Pancreas (tissue), 10 donors: ENCODE results near the gene TUBA4B. TPM values are rescaled to one million over a fixed set of nuclear protein-coding genes. Genes with fewer than 3 reads are reported as not detected.

Source experiments
- ATAC-seq, 4 donors: fragments of 200-7000 bp; cut with Tn5 transposase; one replicate each; pipeline versions ENCODE4 v1.8.0 to v1.9.1; 2020; ENCODE audit warnings: mild to moderate bottlenecking in 4 of 4, moderate library complexity in 4 of 4
- DNase-seq, 6 donors: peaks; one replicate each; pipeline ENCODE4 v3.0.0-alpha.2; 2020
- FAIRE-seq: peaks from 2 replicates; lab custom pipeline; 2012; peaks lifted over from hg19 to GRCh38; lab: Jason Lieb, UNC
- H3K27ac ChIP-seq, 4 donors: fragments of 200-600 bp; sonication (generic); 1 replicate in 3 of 4; 2 replicates in 1 of 4; pipeline versions ENCODE4 v1.5.0 to v1.8.0; 2020
- H3K27me3 ChIP-seq, 4 donors: fragments of 200-600 bp; one replicate each; pipeline ENCODE4 v1.8.0; 2021
- H3K36me3 ChIP-seq, 3 donors: fragments of 200-600 bp; sonication (generic) in 1 of 3; one replicate each; pipeline versions ENCODE4 v1.5.0 to v1.8.0; 2020 to 2021
- H3K4me1 ChIP-seq, 3 donors: fragments of 200-600 bp; one replicate each; pipeline ENCODE4 v1.8.0; 2021
- H3K4me3 ChIP-seq, 4 donors: fragments of 200-600 bp; sonication (generic) in 2 of 4; one replicate each; pipeline versions ENCODE4 v1.5.0 to v1.8.0; 2020 to 2021
- H3K9me3 ChIP-seq, 4 donors: fragments of 200-600 bp; one replicate each; pipeline ENCODE4 v1.8.0; 2021
- CTCF ChIP-seq, 4 donors: fragments of 200-600 bp; sonication (generic) in 3 of 4; IDR thresholded peaks; one replicate each; pipeline versions ENCODE4 v1.5.0 to v1.8.0; 2021; ENCODE audit warnings: antibody characterized with exemption in 4 of 4
- WGBS, 2 donors: extraction: QIAGEN DNeasy Blood & Tissue Kit; methylation state at CpG; one replicate each; pipeline ENCODE4 v1.1.7; 2013; 5-methylcytosine and 5-hydroxymethylcytosine counted together
- intact Hi-C, 3 donors: fragments of 100-400 bp; cut with DNase I; formaldehyde crosslinking; loops; one replicate each; pipeline versions ENCODE4 v1.11.1 to v1.14.2; 2022
- polyA plus RNA-seq, 2 donors: library from polyadenylated mRNA; stranded (reverse); fragments of 200-250 nt; gene quantifications; one replicate each; pipeline ENCODE4 v1.2.3, GENCODE V29; 2013
- total RNA-seq, 6 donors: library from RNA; stranded (reverse); fragmentation: NEBNext Ultra II Directional in 4 of 6; extraction: Animal tissue kit (Norgen Biotek cat#: 25700) in 4 of 6; gene quantifications; one replicate each; pipeline versions ENCODE4 v1.2.1 to v1.2.4, GENCODE V29; 2021 to 2023
- donor health status: healthy with polysubstance abuse.
- donor health status: DM: no; HTN: no; CAD: no; lungs with moderate emphysema.
- donor health status: DM: no; HTN: no; CAD: no.
- donor health status: control.
- donor health status: control.
- donor health status: Bipolar disorder and iron deficiency.
- donor health status: DM: yes; HTN: yes; CAD: no.
- donor health status: DM: no; HTN: no; CAD: no.
- donor health status: DM: no; HTN: no; CAD: no.
- donor health status: DM: yes; HTN: yes; CAD: no.

Gene TUBA4B
- total and polyA plus RNA-seq, 8 donors, result not detected

DNA sequence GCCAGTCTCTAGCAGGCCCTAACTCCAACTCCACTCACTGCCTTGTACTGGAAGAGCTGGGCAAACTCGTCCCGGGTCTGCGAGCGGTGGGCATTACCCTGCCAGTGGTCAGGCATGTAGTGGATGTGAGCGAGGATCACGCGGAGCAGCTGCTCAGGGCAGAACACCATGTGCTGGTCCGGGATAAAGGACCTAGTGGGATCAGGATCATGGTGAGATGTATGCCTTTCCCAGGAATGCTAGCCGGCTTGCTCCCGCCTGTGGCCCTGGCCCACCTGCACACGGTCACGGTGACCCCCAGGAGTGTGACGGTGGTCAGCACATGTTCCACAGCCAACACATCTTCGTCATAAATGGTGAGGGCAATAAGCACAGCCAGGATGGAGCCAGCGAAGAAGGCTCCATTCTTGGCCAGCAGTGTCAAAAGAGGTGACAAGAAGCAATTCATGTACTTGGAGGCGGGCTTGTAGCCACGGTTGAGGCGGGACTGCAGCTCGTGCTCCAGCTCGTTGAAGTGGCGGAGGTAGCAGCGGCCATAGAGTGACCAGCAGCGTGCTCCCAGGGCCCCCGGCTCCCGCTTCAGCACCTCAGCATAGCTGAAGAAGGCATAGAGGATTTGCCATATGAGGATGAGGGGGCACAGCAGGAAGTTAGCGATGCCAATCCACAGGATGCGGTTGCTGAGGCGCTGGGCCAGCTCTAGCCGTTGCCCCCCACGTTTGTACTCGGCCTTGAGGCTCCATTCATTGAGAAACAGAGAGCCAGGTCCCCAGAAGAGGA lies 29.0 kb upstream of the TUBA4B start:
- Histone ChIP-seq H3K4me1 (peaks cover 15 to 18% (median 15%) of the 10 kb centered on the region in 3 donors), H3K36me3 (peaks cover 11 to 58% (median 33%) of the 10 kb centered on the region in 3 donors), H3K9me3 (no peaks in the 10 kb centered on the region), H3K27me3 (no peaks in the 10 kb centered on the region), H3K27ac (no peak overlapping the region), H3K4me3 (no peak overlapping the region)
- 92% methylated on average over 31 of the region's 31 CpGs for WGBS, 2 donors
- no peak for TF ChIP-seq CTCF (IDR thresholded peaks at IDR 0.05)
- DNase-seq, result no peak
- FAIRE-seq, result no peak
- intact Hi-C loops, result no loop called here
- no peak for ATAC-seq

- no peak overlapping the region for H3K4me3 ChIP-seq
- peaks cover 8 to 12% (median 11%) of the 10 kb centered on the region in 3 donors for H3K4me1 ChIP-seq
- DNase-seq (no peak), FAIRE-seq (no peak), ATAC-seq (no peak)
- H3K27me3 ChIP-seq, result no peaks in the 10 kb centered on the region
- no peak for TF ChIP-seq CTCF (IDR thresholded peaks at IDR 0.05)
- H3K36me3 ChIP-seq, result peaks cover 11 to 51% (median 33%) of the 10 kb centered on the region in 3 donors
- intact Hi-C loops, result no loop called here
- no peaks in the 10 kb centered on the region for H3K9me3 ChIP-seq
- 84% methylated on average over 3 of the region's 3 CpGs for WGBS, 2 donors
- H3K27ac ChIP-seq, result no peak overlapping the region
Observed at GRCh38 chr2:219225350-219225749, 27.7 kb upstream of the TUBA4B start.

DNA sequence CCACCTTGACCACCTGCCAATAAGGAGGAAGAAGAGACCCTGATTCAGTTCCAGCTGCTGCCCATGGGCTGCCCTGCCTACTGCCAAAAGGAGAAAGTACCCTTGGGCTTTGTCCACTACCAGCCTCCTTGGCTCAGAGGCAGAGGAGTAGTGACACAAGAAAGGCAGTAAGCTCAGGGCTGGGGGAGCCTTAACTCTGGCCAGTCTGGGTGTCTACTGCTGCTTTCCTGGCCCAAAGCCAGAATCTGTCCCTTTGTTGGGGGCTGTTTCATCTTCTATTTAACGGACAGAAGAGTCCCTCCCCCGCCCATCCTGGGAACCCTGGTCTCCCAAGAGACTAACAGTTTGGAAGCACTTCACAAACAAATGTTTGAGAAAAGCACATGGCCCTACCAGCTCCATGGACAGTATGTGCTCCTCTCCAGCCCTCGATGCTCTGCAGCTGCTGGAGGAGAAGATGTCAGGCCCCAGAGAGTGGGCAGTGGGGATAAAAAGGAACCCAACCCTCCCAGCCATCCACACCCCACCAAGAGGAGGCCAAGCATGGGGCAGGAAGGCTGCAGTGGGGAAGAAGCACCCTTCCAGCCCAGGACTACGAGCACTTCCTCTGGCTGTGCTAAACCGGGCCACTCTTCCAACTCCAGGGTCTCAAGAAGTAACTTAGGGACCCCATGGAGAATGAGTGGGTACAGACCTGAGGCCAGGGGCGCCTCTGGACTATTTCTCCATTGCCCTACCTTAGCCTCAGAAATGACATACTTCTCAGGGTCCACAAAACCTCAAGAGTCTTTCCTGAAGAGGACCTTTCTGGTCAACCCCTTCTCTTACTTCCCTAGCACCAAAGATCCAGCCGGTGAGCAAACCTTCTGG lies 24.8 kb upstream of the TUBA4B start:
- peaks cover 12 to 21% (median 16%) of the 10 kb centered on the region in 3 donors for H3K4me1 ChIP-seq
- FAIRE-seq, result no peak

GRCh38 chr2:219228911-219229304 lies 24.1 kb upstream of the TUBA4B start:
- DNase-seq, result peak in 1 of 6 donors; percentile 89
- H3K4me1 ChIP-seq, result peaks cover 12 to 21% (median 16%) of the 10 kb centered on the region in 3 donors
- peak in 3 of 4 donors; percentile 2 to 5 (median 3) for ATAC-seq
- peaks cover 2 to 40% (median 29%) of the 10 kb centered on the region in 3 donors for H3K36me3 ChIP-seq
- H3K9me3 ChIP-seq, result no peaks in the 10 kb centered on the region
- H3K27me3 ChIP-seq, result no peaks in the 10 kb centered on the region
- no peak for FAIRE-seq
- H3K4me3 ChIP-seq, result peak overlapping the region; percentile 58 to 89 (median 76)
- H3K27ac ChIP-seq, result peak overlapping the region; percentile 91 to 95 (median 92)
- TF ChIP-seq CTCF (IDR thresholded peaks at IDR 0.05), result no peak
- intact Hi-C loops, result no loop called here
- WGBS, 2 donors, result 1 to 2% methylated on average over 19 of the region's 19 CpGs

More for the DNA sequence above, 24.8 kb upstream of the TUBA4B start:
- Histone ChIP-seq H3K36me3 (peaks cover 7 to 40% (median 30%) of the 10 kb centered on the region in 3 donors), H3K4me3 (peak overlapping the region; percentile 58 to 89 (median 76)), H3K27ac (peak overlapping the region in 2 of 4 donors; percentile 91 to 95), H3K9me3 (no peaks in the 10 kb centered on the region), H3K27me3 (no peaks in the 10 kb centered on the region)
- ATAC-seq (no peak), DNase-seq (no peak)
- TF ChIP-seq CTCF (IDR thresholded peaks at IDR 0.05), result no peak
- intact Hi-C loops, result no loop called here
- WGBS, 2 donors, result 34 to 52% methylated on average over 7 of the region's 7 CpGs
